Measurements from ENCODE around the gene NOB1.
"Not testable (repeated sequence)": the region's sequence is repeated elsewhere in the genome, so short reads cannot be mapped to it uniquely, and the experiment has no call there.

The NOB1 gene

DNA sequence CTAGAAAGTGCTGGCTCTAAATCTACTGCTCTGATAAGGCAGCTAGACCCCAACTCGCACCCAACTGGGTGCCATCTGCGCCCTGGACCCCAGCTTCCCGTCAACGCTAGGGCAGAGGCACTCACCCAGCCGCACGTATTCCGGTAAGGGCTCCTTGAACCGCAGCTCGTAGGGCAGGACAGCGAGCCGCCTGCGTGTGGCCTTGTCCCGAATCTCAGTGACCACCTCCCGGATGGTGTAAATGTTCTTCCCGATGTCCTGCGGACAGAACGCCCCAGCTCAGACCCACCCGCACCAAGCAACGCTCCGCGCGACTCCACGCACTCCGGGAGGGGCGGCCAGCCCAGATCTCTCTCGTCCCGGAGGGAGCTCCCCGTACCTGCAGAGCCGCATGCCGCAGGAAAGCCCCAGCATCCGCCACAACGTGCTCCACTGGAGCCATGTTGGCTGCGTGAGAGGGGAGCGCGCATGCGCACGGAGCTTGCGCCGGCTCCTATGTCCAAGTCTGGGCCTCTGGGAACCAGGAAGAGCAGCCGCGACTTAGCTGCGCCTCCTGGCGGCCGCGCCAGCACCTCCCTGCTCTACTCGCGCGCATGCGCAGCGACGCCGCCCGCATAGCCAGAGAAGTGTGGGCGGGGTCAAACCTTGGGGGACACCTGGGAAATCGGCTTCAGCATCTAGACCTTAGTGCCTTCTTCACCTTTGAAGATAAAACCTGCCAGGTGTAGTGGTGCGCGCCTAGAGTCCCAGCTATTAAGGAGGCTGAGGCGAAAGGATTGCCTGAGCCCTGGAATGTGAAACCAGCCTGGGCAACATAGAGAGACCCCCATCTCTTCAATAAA is at the start of gene NOB1:
Gene NOB1 (minus strand): TSS at position 458 of the 842 bp plus-strand sequence. CDS start 16 bp downstream, at position 442.
- in situ Hi-C loops (cut with HindIII; ENCODE audit: low pct_ligation_motif_present, low pct_unique_long_range_greater_than_20kb, low sequenced_read_pairs), result no loop called here
- peak; percentile 98 for DNase-seq

DNA sequence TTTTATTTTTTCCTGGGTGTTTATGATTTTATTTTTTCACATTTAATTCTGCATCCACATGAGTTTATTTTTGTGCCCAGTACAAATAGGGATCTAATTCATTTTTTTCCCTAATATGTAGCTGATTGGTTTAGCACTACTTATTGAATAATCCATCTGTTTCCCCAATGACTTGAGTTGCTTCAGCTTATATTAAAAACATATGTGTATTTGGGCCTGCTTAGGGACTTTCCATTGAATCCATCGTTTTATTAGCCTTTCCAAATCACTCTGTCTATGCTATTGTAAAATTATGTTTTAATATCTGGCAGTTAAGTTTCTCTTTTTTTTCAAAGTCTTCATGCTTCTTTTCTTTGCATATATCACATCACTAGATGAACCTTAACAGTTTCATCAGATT is 49.6 kb upstream of the NOB1 start:
- in situ Hi-C loops (cut with HindIII; ENCODE audit: low pct_ligation_motif_present, low pct_unique_long_range_greater_than_20kb, low sequenced_read_pairs), result no loop called here

DNA sequence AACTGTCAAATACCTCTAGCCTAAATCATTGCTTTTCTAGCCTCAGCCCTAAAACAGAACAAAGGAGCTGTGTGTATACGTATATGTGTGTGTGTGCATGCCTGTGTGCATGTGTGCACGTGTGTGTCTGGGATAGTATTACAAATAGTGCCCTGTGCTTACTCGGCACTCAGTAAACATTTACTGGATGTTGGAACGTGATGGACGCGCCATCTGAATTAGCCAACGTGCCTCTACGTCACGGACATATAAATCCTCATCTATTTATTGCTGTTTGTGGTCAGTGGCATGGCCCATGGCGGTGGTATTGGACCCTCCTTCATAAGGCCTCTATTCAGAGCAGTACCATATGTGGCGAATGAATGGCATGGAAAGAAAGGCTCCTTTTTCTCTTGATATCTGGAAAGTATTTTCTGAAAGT is 44.9 kb upstream of the NOB1 start:
- in situ Hi-C loops (cut with HindIII; ENCODE audit: low pct_ligation_motif_present, low pct_unique_long_range_greater_than_20kb, low sequenced_read_pairs), result no loop called here
- no peak for DNase-seq

More for the DNA sequence above, 49.6 kb upstream of the NOB1 start:
- DNase-seq, result no peak

DNA sequence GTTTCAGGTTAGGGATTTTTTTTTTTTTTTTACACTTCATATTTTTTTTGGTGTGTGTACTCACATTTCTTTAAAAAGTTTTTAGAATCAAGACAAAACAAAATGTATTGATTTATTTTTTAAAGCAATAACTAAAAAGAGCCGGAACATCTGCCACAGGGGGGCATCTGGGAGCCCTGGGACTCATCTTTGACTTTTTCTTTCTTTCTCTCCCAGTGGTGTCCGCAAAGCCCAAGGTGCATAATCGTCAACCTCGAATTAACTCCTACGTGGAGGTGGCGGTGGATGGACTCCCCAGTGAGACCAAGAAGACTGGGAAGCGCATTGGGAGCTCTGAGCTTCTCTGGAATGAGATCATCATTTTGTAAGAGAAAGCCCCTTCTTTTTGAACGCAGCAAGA is 43.7 kb upstream of the NOB1 start:
- in situ Hi-C loops (cut with HindIII; ENCODE audit: low pct_ligation_motif_present, low pct_unique_long_range_greater_than_20kb, low sequenced_read_pairs), result no loop called here
- peak; percentile 15 for DNase-seq

DNA sequence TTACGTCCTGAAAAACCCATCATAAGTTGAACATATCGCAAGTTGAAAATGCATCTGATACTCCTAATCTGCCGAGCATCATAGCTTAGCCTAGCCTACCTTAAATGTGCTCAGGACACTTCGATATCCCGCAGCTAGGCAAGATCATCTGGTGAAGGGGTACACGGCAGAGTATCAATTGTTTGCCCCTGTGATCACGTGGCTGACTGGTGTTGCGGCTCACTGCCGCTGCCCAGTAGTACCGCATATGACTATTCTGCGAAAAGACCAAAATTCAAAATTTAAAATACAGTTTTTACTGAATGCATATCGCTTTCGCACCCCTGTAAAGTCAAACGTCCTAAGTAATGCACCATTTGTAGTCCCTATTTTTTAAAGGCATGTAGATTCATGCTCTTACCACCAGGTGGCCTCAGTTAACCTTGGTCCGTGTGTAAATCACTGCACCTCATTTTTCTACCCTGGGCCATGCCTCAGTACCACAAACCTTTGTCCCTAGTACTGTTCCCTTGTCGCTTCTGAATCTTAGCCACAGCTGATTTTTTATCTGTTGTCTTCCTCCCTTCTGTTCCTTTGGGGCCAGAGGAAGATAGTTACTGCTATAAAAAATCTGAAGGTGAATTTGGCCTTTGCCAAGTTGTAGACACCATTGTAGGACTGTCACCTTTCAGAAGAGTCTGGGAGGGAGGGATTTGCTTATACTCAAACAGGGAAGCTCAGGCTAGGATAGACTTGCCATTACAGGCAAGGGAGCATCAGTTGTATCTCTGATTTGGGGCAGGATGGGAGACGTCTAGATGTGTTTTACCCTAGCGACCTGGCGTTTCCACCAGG is 41.8 kb upstream of the NOB1 start:
- in situ Hi-C loops (cut with HindIII; ENCODE audit: low pct_ligation_motif_present, low pct_unique_long_range_greater_than_20kb, low sequenced_read_pairs), result no loop called here
- DNase-seq, result peak; percentile 77

DNA sequence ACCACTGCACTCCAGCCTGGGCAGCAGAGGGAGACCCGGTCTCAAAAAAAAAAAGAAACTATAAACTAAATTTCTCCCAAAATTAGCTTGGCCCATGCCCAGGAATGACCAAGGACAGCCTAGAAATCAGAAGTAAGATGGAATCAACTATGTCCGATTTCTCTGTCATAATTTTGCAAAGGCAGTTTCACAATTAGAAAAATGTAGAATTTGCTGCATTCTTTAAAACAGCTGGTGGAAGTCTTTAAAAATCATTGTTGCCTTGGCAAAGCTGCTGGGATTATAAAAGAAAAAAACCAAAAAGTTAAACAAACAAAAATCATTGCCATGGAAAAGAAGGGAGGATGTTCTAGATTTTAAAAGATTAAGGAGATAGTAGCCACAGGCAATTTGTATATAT is 39.8 kb upstream of the NOB1 start:
- in situ Hi-C loops (cut with HindIII; ENCODE audit: low pct_ligation_motif_present, low pct_unique_long_range_greater_than_20kb, low sequenced_read_pairs), result no loop called here
- DNase-seq, result no peak

DNA sequence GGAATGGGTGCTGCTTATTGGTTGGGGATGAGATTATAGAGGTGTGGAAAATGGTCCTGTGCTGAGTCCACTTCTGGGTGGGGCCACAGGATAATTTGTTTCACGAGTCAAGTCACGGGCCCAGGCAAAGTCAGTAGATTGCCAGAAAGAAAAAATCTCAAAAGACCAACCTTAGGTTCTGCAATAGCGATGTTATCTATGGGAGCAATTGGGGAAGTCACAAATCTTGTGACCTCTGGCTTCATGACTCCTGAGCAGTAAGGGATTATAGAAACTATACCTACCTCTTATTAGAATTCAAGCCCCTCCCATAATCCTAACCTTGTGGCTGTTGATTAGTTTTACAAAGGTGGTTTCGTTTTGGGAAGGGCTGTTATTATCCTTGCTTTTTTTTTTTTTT is 38.8 kb upstream of the NOB1 start:
- in situ Hi-C loops (cut with HindIII; ENCODE audit: low pct_ligation_motif_present, low pct_unique_long_range_greater_than_20kb, low sequenced_read_pairs), result no loop called here

DNA sequence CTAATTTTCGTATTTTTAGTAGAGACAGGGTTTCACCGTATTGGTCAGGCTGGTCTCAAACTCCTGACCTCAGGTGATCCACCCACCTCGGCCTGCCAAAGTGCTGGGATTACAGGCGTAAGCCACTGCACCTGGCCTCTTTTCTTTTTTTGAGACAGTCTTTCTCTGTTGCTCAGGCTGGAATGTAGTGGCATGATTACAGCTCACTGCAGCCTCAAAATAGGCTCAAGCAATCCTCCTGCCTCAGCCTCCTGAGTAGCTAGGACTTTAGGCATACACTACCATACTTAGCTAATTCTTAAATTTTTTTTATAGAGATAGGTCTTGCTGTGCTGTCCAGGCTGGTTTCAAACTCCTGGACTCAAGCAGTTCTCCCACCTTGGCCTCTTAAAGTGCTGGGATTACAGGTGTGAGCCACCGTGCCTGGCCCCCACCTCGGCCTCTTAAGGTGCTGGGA is 36.7 kb upstream of the NOB1 start:
- in situ Hi-C loops (cut with HindIII; ENCODE audit: low pct_ligation_motif_present, low pct_unique_long_range_greater_than_20kb, low sequenced_read_pairs); DNase-seq: not testable (repeated sequence)

More for the DNA sequence above, 38.8 kb upstream of the NOB1 start:
- DNase-seq, result no peak

DNA sequence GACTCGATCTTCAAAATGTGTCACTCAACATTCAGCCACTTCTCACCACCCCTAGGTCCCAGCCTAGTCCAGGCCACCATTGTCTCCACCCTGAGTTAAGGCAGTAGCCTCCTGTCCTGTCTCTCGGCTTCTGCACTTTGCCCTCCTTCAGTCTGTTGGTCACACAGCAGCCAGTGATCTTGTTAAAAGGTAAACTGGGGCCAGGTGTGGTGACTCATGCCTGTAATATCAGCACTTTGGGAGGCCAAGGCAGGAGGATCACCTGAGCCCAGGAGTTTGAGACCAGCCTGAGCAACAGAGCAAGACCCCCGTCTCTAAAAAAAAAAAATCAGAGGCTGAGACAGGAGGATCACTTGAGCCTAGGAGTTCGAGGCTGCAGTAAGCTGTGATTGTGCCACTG is 33.2 kb upstream of the NOB1 start:
- DNase-seq, result no peak
- in situ Hi-C loops (cut with HindIII; ENCODE audit: low pct_ligation_motif_present, low pct_unique_long_range_greater_than_20kb, low sequenced_read_pairs), result no loop called here

DNA sequence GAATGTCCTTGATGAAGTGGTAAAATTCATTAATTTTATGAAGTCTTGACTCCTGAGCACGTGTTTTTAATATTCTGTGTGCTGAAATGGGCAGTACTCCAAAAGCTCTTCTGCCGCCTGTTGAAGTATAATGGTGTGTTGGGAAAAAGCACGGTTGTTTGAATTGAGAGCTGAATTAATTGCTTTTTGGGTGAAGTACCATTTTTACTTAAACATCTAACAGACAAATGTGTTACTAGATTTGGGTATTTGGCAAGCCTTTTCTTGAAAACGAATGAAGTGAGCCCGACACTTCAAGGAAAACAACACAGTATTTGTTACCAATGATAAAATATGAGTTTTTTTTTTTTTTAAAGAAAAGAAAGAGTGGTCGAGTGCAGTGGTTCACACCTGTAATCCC is 29.9 kb upstream of the NOB1 start:
- in situ Hi-C loops (cut with HindIII; ENCODE audit: low pct_ligation_motif_present, low pct_unique_long_range_greater_than_20kb, low sequenced_read_pairs), result no loop called here
- DNase-seq, result no peak

DNA sequence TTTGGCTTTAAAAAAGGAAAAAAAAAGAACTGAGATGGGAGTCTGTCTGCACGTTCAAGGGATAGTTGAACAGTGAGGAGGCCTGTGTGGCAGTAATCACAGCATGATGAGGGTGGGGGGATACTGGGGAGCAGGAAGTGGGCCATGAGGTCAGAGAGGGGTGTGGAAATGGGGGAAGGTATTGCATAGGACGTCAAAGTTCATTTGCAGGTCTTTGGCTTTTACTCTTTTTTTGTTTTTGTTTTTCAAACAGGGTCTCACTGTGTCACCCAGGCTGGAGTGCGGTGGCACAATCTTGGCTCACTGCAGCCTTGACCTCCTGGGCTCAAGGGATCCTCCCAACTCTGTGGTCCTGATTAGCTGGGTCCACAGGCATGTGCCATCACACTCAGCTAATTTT is 26.4 kb upstream of the NOB1 start:
- in situ Hi-C loops (cut with HindIII; ENCODE audit: low pct_ligation_motif_present, low pct_unique_long_range_greater_than_20kb, low sequenced_read_pairs), result no loop called here
- no peak for DNase-seq

DNA sequence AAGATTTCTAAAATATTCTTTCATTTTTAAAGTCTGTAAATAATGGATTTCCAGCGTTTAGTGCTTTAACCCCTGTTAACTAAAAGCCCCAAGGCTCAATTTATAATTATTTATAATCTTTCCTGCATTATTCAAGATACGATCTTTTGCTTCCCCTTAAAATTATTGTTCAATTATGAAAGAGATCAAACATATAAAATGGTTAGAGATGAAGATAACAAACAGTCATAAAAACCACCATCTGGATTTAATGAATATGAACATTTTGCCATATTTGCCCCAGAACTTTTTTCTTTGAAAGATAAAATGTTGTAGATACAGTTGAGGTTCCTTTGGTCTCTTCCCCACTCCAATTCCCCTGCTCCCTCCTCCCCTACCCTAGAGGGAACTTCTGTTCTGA is 25.0 kb upstream of the NOB1 start:
- in situ Hi-C loops (cut with HindIII; ENCODE audit: low pct_ligation_motif_present, low pct_unique_long_range_greater_than_20kb, low sequenced_read_pairs), result no loop called here
- DNase-seq, result no peak

DNA sequence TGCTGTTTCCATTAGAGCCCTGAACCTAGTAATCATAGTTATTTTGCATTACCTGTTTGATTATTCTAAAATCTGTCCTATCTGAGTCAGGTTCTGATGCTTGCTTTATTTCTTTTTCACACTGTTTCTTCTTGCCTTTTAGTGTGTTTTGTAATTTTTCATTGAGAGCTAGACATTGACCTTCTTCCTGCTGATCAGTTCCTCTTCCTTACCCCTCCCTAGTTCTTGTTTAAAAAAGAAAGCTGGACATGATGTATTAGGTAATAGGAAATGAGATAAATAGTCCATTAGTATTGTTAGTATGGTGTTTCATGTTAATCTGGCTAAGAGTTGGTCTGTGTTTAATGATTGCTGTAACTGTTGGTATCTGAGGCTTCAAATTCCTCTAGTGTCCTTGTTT is 20.8 kb upstream of the NOB1 start:
- in situ Hi-C loops (cut with HindIII; ENCODE audit: low pct_ligation_motif_present, low pct_unique_long_range_greater_than_20kb, low sequenced_read_pairs), result no loop called here

DNA sequence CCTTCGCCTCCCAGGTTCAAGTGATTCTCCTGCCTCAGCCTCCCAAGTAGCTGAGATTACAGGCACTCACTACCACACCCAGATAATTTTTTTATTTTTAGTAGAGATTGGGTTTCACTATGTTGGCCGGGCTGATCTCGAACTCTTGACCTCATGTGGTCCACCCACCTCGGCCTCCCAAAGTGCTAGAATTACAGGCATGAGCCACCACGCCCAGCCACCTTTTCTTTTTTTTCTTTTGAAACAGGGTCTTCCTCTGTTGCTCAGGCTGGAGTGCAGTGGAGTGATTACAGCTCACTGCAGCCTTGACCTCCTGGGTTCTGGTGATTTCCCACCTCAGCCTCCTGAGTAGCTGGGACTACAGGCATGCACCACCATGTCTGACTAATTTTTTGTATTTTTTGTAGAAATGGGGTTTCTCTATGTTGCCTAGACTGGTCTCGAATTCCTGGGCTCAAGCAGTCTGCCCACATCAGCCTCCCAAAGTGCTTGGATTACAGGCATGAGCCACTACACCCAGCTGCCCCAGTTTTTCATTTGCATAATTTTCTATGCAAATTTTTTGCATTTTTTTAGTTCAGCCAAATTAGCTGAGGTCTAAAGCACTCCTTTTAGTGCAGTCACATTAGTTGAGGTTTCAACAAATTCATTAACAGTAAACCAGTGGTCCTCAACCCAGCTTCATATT is 18.7 kb upstream of the NOB1 start:
- in situ Hi-C loops (cut with HindIII; ENCODE audit: low pct_ligation_motif_present, low pct_unique_long_range_greater_than_20kb, low sequenced_read_pairs), result no loop called here

More for the DNA sequence above, 20.8 kb upstream of the NOB1 start:
- DNase-seq, result no peak

DNA sequence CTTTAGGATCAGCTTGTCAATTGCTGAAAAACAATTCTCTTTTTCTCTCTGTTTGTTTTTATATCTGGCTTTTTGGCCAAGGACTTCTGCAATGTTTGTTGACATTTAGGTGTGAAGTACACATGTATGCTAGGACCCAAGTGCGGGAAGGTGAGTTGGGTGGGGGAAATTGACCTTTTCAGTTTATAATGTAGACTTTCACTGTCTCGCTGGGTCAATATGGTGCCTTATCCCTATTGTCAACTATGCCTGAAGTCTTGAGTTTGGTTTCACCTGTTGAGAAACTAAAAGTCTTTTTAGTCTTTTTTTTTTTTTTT is 16.9 kb upstream of the NOB1 start:
- no peak for DNase-seq
- in situ Hi-C loops (cut with HindIII; ENCODE audit: low pct_ligation_motif_present, low pct_unique_long_range_greater_than_20kb, low sequenced_read_pairs), result no loop called here

More for the DNA sequence above, 18.7 kb upstream of the NOB1 start:
- DNase-seq, result no peak

DNA sequence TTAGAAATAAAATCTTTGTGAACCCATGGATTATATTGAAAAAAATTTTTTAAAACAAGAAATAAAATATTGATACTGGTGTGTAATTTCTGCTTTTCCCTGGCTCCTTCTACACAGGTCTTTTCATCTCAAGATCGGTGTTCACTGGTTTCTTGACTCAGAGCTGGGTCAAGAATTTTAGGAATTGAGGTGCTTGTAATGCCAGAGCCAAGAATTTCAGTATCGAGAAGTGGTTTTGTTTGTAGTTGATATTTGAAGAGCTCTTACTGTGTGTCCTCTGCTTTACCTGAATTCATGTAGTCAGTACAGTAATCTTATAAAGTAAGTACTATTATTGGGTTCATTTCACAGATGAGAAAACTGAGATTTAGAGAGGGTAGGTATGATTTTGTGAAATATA is 14.7 kb upstream of the NOB1 start:
- no peak for DNase-seq
- in situ Hi-C loops (cut with HindIII; ENCODE audit: low pct_ligation_motif_present, low pct_unique_long_range_greater_than_20kb, low sequenced_read_pairs), result no loop called here

DNA sequence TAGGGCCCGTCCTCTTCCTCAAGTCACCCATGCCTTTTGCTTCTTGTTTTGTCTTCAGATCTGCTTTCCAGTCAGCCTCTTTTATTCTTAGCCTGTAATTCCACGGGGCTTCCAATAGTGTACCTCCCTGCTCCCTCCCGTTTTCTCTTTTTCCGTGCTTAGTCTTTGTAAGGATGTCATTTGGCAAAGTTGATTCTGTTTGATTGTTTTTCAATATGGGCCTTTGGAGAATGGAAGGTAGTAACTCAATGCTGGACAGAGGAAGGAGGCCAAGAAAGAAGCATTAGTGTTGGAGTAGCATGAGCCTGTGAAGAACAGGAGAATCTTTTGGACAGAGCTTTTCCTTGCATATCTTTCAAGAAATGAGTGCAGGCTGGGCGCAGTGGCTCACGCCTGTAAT is 13.9 kb upstream of the NOB1 start:
- in situ Hi-C loops (cut with HindIII; ENCODE audit: low pct_ligation_motif_present, low pct_unique_long_range_greater_than_20kb, low sequenced_read_pairs), result no loop called here

DNA sequence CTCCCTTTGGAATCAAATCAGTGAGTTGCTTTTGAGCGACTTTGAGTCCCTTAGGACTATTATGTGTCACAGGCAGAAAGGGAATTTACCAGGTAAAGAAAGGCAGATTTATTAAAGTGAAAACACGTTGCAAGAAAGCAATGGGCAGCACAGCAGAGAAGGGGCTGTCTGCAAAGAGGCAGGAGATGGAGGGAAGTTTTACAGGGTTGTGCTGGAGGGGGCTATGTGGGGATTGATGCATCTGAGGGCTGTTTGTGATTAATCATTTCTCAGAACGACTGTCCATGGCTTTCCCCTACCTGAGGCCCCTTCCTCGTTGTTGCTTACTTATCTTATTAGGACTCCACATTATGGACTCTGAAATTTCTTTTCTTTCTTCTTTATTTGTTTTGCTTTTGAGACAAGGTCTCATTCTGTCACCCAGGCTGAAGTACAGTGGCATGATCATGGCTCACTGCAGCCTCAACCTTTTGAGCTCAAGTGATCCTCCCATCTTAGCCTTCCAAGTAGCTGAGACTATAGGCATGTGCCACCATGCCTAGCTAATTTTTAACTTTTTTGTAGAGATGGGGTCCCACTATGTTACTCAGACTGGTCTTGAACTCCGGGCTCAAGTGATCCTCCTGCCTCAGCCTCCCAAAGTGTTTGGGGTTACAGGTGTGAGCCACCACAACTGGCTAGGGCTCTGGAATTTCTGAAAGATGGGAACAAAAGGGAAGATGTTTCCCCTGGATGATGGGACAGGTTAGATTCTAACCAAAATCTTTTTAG is 12.9 kb upstream of the NOB1 start:
- in situ Hi-C loops (cut with HindIII; ENCODE audit: low pct_ligation_motif_present, low pct_unique_long_range_greater_than_20kb, low sequenced_read_pairs), result no loop called here
- DNase-seq, result no peak

More for the DNA sequence above, 13.9 kb upstream of the NOB1 start:
- DNase-seq, result no peak

DNA sequence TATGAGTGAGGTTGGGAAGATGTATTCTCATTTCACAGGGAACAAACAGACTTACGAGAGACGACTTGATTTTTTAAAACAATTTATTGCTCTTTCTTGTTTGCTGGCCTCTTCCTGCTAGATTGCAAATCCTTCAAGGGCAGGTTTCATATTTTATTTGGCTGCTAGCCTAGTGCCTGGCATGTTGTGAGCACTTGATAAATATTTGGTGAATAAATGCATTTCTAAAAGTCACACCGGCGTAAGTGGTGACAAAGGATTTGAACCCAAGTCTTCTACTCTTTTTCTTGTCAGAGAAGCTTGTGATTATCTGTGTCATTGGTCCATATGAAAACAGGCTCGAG is 8.8 kb upstream of the NOB1 start:
- no peak for DNase-seq
- in situ Hi-C loops (cut with HindIII; ENCODE audit: low pct_ligation_motif_present, low pct_unique_long_range_greater_than_20kb, low sequenced_read_pairs), result no loop called here
